Esophagus squamous epithelium (tissue), 4 donors: ENCODE data around the gene KLF8.

Source experiments
- CTCF ChIP-seq, 6 experiments: fragments of 450-650 bp in 4 of 6; fragments of 200-600 bp in 2 of 6; sonication (generic) in 2 of 6; IDR thresholded peaks; one replicate each; pipeline ENCODE4 v1.5.1; 2016 to 2019; ENCODE audit warnings: antibody characterized with exemption in 6 of 6, mild to moderate bottlenecking in 4 of 6, moderate library complexity in 4 of 6
- POLR2A ChIP-seq, 4 donors: fragments of 450-650 bp; IDR thresholded peaks; one replicate each; pipeline ENCODE4 v1.6.1; 2017; ENCODE audit warnings: antibody characterized with exemption in 4 of 4, mild to moderate bottlenecking in 4 of 4, moderate library complexity in 3 of 4

- TF ChIP-seq CTCF (IDR thresholded peaks at IDR 0.05) (peak; percentile 41 to 64 (median 60)), POLR2A (IDR thresholded peaks at IDR 0.05) (no peak)
Observed at GRCh38 chrX:56248492-56248891, 16.3 kb downstream of the KLF8 start.
